IMR-90 (cell line): ENCODE data around the gene PTPRN2. TPM values are rescaled to one million over a fixed set of nuclear protein-coding genes. Genes with fewer than 3 reads are reported as not detected.

Experiments used
- ATAC-seq: fragments of 200-7000 bp; cut with Tn5 transposase; 2 replicates; pipeline ENCODE4 v1.9.1; 2020; ENCODE audit warnings: low read depth, mild to moderate bottlenecking, moderate library complexity
- BruUV-seq: library from RNA; stranded (reverse); fragments of 400-500 nt; replicated peaks from 2 replicates; lab custom pipeline; 2021; lab: Mats Ljungman, UMichigan
- CTCF ChIA-PET: fragments of 300-600 bp; formaldehyde crosslinking; extraction: SDS; loops from one replicate; lab custom pipeline; 2021; ENCODE audit warnings: antibody characterized with exemption; lab: Yijun Ruan, JAX
- POLR2A ChIA-PET: fragments of 300-600 bp; sonication (Branson Sonifier 250); formaldehyde crosslinking; loops from one replicate; lab custom pipeline; 2022; ENCODE audit warnings: antibody characterized with exemption; ENCODE audit not compliant: unreplicated experiment; lab: Charles Lee
- DNase-seq: peaks from one replicate; pipeline ENCODE4 v3.0.0; 2013
- H2AFZ ChIP-seq: replicated peaks from 2 replicates; pipeline ENCODE3; 2013; ENCODE audit warnings: low read length, mild to moderate bottlenecking; ENCODE audit not compliant: poor library complexity
- H2AK5ac ChIP-seq: 2 replicates; pipeline ENCODE4 v1.6.1; 2013; ENCODE audit warnings: low read depth, low read length, inconsistent platforms
- H2AK9ac ChIP-seq: replicated peaks from 2 replicates; pipeline ENCODE3; 2013; ENCODE audit warnings: mild to moderate bottlenecking, low read depth, low read length, moderate library complexity; ENCODE audit not compliant: poor library complexity
- H2BK120ac ChIP-seq: 2 replicates; pipeline ENCODE4 v1.6.1; 2013; ENCODE audit warnings: low read depth, low read length, inconsistent platforms
- H2BK15ac ChIP-seq: 3 replicates; pipeline ENCODE4 v1.6.1; 2013; ENCODE audit warnings: low read depth, low read length, inconsistent platforms
- H2BK20ac ChIP-seq: 2 replicates; pipeline ENCODE4 v1.6.1; 2013; ENCODE audit warnings: low read depth, mild to moderate bottlenecking, inconsistent platforms, low read length, moderate library complexity
- H2BK5ac ChIP-seq: 2 replicates; pipeline ENCODE4 v1.6.1; 2013; ENCODE audit warnings: mild to moderate bottlenecking, low read depth, low read length, inconsistent platforms; ENCODE audit not compliant: poor library complexity, severe bottlenecking
- H3K14ac ChIP-seq: replicated peaks from 2 replicates; pipeline ENCODE4 v1.6.1; 2013; ENCODE audit warnings: low read depth, low read length, inconsistent platforms
- H3K18ac ChIP-seq: 2 replicates; pipeline ENCODE4 v1.6.1; 2013; ENCODE audit warnings: low read depth, low read length, control low read depth
- H3K23ac ChIP-seq: 2 replicates; pipeline ENCODE4 v1.6.1; 2013; ENCODE audit warnings: low read depth, low read length, inconsistent platforms
- H3K27ac ChIP-seq: 2 replicates; pipeline ENCODE4 v1.5.1; 2013; ENCODE audit warnings: mild to moderate bottlenecking, control low read depth, low read length; ENCODE audit not compliant: insufficient read depth
- H3K27me3 ChIP-seq: 2 replicates; pipeline ENCODE4 v1.6.1; 2013; ENCODE audit warnings: low read length; ENCODE audit not compliant: control insufficient read depth, insufficient read depth
- H3K36me3 ChIP-seq: 2 replicates; pipeline ENCODE4 v1.6.1; 2013; ENCODE audit warnings: low read length, mixed read lengths; ENCODE audit not compliant: control insufficient read depth, insufficient read depth
- H3K4ac ChIP-seq: 2 replicates; pipeline ENCODE4 v1.6.1; 2013; ENCODE audit warnings: low read depth, low read length, inconsistent platforms
- H3K4me1 ChIP-seq: 2 replicates; pipeline ENCODE4 v1.6.1; 2013; ENCODE audit warnings: low read length, mixed read lengths; ENCODE audit not compliant: control insufficient read depth, insufficient read depth
- H3K4me2 ChIP-seq: 2 replicates; pipeline ENCODE4 v1.6.1; 2013; ENCODE audit warnings: low read depth, mild to moderate bottlenecking, control low read depth, low read length, moderate library complexity
- H3K4me3 ChIP-seq: 2 replicates; pipeline ENCODE4 v1.5.1; 2013; ENCODE audit warnings: low read depth, mild to moderate bottlenecking, control low read depth, low read length, moderate library complexity; ENCODE audit not compliant: insufficient read depth
- H3K56ac ChIP-seq: 2 replicates; pipeline ENCODE4 v1.6.1; 2013; ENCODE audit warnings: low read length, inconsistent platforms; ENCODE audit not compliant: insufficient read depth; ENCODE audit errors: extremely low read depth
- H3K79me1 ChIP-seq, 2 experiments: 2 replicates each; pipeline ENCODE4 v1.6.1; 2013; ENCODE audit warnings: low read length in 2 of 2, inconsistent platforms in 1 of 2, low read depth in 1 of 2
- H3K9ac ChIP-seq: 2 replicates; pipeline ENCODE4 v1.6.1; 2013; ENCODE audit warnings: low read depth, low read length, control low read depth
- H3K9me1 ChIP-seq: 2 replicates; pipeline ENCODE4 v1.6.1; 2013; ENCODE audit warnings: low read length, inconsistent platforms; ENCODE audit not compliant: insufficient read depth
- H3K9me3 ChIP-seq: 2 replicates; pipeline ENCODE4 v1.6.1; 2013; ENCODE audit warnings: low read length; ENCODE audit not compliant: control insufficient read depth, insufficient read depth
- H4K20me1 ChIP-seq: 2 replicates; pipeline ENCODE4 v1.6.1; 2013; ENCODE audit warnings: low read length, inconsistent platforms; ENCODE audit not compliant: insufficient read depth
- H4K5ac ChIP-seq: 2 replicates; pipeline ENCODE4 v1.6.1; 2013; ENCODE audit warnings: mild to moderate bottlenecking, low read depth, low read length, control low read depth
- H4K8ac ChIP-seq, 2 experiments: 2 replicates each; pipeline ENCODE4 v1.6.1; 2013; ENCODE audit warnings: low read depth in 2 of 2, low read length in 2 of 2, control low read depth in 1 of 2, inconsistent platforms in 1 of 2
- H4K91ac ChIP-seq: 2 replicates; pipeline ENCODE4 v1.6.1; 2013; ENCODE audit warnings: low read depth, low read length, inconsistent platforms; ENCODE audit not compliant: insufficient read depth
- BHLHE40 ChIP-seq: fragments of 150-350 bp; IDR thresholded peaks from 2 replicates; pipeline ENCODE4 v1.6.1; 2016; ENCODE audit warnings: mild to moderate bottlenecking, low read depth, low read length
- CEBPB ChIP-seq: IDR thresholded peaks from 2 replicates; pipeline ENCODE4 v1.6.1; 2012; ENCODE audit warnings: low read depth, low read length, improper control_type of control experiment
- CHD1 ChIP-seq: IDR thresholded peaks from 2 replicates; pipeline ENCODE4 v1.6.1; 2012; ENCODE audit warnings: low read depth, low read length, improper control_type of control experiment
- FOS ChIP-seq: fragments of 150-350 bp; IDR thresholded peaks from 2 replicates; pipeline ENCODE4 v1.6.1; 2016; ENCODE audit warnings: low read depth, low read length
- MAFK ChIP-seq: IDR thresholded peaks from 2 replicates; pipeline ENCODE4 v1.6.1; 2012; ENCODE audit warnings: low read depth, low read length, improper control_type of control experiment
- MXI1 ChIP-seq: IDR thresholded peaks from 2 replicates; pipeline ENCODE4 v1.6.1; 2012; ENCODE audit warnings: low read depth, mild to moderate bottlenecking, low read length, moderate library complexity, borderline replicate concordance
- NFE2L2 ChIP-seq: fragments of 150-350 bp; IDR thresholded peaks from 2 replicates; pipeline ENCODE4 v1.6.1; 2016; ENCODE audit warnings: low read depth, mild to moderate bottlenecking, low read length
- RAD21 ChIP-seq: IDR thresholded peaks from 2 replicates; pipeline ENCODE4 v1.6.1; 2012; ENCODE audit warnings: low read length, improper control_type of control experiment
- RCOR1 ChIP-seq: IDR thresholded peaks from 2 replicates; pipeline ENCODE4 v1.6.1; 2012; ENCODE audit warnings: mild to moderate bottlenecking, low read length, improper control_type of control experiment; ENCODE audit not compliant: insufficient replicate concordance
- RFX5 ChIP-seq: IDR thresholded peaks from 2 replicates; pipeline ENCODE4 v1.8.0; 2012; ENCODE audit warnings: low read depth, mild to moderate bottlenecking, low read length, moderate library complexity
- SMC3 ChIP-seq: fragments of 150-350 bp; IDR thresholded peaks from 2 replicates; pipeline ENCODE4 v1.6.1; 2016; ENCODE audit warnings: low read depth, mild to moderate bottlenecking, antibody characterized with exemption, low read length, moderate library complexity
- WGBS, 2 experiments: methylation state at CpG; one replicate each; pipeline versions ENCODE4 v1.1.5 to v1.1.7; 2013; ENCODE audit warnings: missing lambda C conversion rate in 2 of 2; ENCODE audit not compliant: insufficient read length in 1 of 2; ENCODE audit errors: extremely low coverage in 2 of 2; 5-methylcytosine and 5-hydroxymethylcytosine counted together
- dilution Hi-C: fragments of 300-500 bp; cut with HindIII; formaldehyde crosslinking; loops from one replicate; pipeline ENCODE4 v1.14.3; 2018; ENCODE audit warnings: low sequenced_read_pairs; ENCODE audit not compliant: unreplicated experiment
- in situ Hi-C: fragments of 300-500 bp; cut with MboI; formaldehyde crosslinking; loops from 3 replicates; pipeline ENCODE4 v1.14.3; 2019; ENCODE audit warnings: low sequenced_read_pairs, inconsistent platforms, mixed read lengths
- intact Hi-C: fragments of 100-400 bp; cut with micrococcal nuclease; formaldehyde crosslinking; loops from 2 replicates; pipeline ENCODE4 v1.10.0; 2022
- polyA plus RNA-seq, 3 experiments: library from polyadenylated mRNA; depleted of rRNA; stranded (reverse); fragments of >200 nt; gene quantifications; 2 replicates each; pipeline ENCODE4 v1.2.3, GENCODE V29; 2012; ENCODE audit warnings: low replicate concordance in 1 of 3
- total RNA-seq: library from RNA; depleted of rRNA; stranded (reverse); fragments of >200 nt; gene quantifications from 2 replicates; pipeline ENCODE4 v1.2.3, GENCODE V29; 2012
- TF ChIP-seq, protein P1 (sequence below): fragments of 150-350 bp; IDR thresholded peaks from 2 replicates; pipeline ENCODE4 v1.6.1; 2016; ENCODE audit warnings: low read depth, mild to moderate bottlenecking, low read length, moderate library complexity, borderline replicate concordance
- TF ChIP-seq, protein P2 (sequence below): conservative IDR thresholded peaks from 2 replicates; pipeline ENCODE4 v1.5.1; 2012; ENCODE audit warnings: mild to moderate bottlenecking, low read depth, low read length, improper control_type of control experiment

Gene PTPRN2
- total and polyA plus RNA-seq, 2 of the 4 experiments (the other 2 are of a cell fraction): 0.03 TPM; not detected in 1

DNA sequence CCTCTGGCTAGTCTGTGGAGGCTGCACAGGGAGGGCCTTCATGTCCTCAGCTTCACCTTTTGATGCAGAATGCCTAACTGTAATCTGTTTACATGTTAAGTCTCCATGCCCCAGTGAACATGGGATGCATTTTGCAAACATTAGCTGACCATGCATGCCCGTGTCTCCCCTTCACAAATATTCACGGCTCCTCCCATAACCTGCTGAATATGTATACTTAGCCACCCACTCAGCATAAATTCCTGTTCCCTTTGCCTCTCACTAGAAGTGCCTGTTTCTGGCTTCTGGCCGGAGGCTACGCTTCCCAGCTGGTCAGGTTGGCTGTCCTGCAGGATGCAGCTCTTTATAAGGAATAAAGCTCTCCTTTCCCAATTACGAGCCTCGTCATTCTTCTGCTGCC, 698.1 kb downstream of the PTPRN2 start:
- TF ChIP-seq SMC3 (no peak), MAFK (no peak), RAD21 (no peak), NFE2L2 (no peak), CEBPB (no peak), BHLHE40 (no peak), RCOR1 (no peak), RFX5 (no peak), MXI1 (no peak), CHD1 (no peak), FOS (no peak)
- TF ChIP-seq, protein P1, sequence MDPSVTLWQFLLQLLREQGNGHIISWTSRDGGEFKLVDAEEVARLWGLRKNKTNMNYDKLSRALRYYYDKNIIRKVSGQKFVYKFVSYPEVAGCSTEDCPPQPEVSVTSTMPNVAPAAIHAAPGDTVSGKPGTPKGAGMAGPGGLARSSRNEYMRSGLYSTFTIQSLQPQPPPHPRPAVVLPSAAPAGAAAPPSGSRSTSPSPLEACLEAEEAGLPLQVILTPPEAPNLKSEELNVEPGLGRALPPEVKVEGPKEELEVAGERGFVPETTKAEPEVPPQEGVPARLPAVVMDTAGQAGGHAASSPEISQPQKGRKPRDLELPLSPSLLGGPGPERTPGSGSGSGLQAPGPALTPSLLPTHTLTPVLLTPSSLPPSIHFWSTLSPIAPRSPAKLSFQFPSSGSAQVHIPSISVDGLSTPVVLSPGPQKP: no peak
- TF ChIP-seq, protein P2, sequence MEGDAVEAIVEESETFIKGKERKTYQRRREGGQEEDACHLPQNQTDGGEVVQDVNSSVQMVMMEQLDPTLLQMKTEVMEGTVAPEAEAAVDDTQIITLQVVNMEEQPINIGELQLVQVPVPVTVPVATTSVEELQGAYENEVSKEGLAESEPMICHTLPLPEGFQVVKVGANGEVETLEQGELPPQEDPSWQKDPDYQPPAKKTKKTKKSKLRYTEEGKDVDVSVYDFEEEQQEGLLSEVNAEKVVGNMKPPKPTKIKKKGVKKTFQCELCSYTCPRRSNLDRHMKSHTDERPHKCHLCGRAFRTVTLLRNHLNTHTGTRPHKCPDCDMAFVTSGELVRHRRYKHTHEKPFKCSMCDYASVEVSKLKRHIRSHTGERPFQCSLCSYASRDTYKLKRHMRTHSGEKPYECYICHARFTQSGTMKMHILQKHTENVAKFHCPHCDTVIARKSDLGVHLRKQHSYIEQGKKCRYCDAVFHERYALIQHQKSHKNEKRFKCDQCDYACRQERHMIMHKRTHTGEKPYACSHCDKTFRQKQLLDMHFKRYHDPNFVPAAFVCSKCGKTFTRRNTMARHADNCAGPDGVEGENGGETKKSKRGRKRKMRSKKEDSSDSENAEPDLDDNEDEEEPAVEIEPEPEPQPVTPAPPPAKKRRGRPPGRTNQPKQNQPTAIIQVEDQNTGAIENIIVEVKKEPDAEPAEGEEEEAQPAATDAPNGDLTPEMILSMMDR: no peak
- no peak overlapping the region for H2BK20ac ChIP-seq
- ChIA-PET CTCF (no interaction called here), POLR2A (no interaction called here)
- H3K56ac ChIP-seq: no peak overlapping the region
- H3K4me1 ChIP-seq: no peaks in the 10 kb centered on the region
- no peak overlapping the region for H2AK9ac ChIP-seq
- no peak overlapping the region for H4K91ac ChIP-seq
- H3K18ac ChIP-seq: no peak overlapping the region
- dilution Hi-C loops (no loop called here), intact Hi-C loops (no loop called here), in situ Hi-C loops (no loop called here)
- no peak overlapping the region for H3K27ac ChIP-seq
- no peak for DNase-seq
- H3K9me3 ChIP-seq: peaks cover 46% of the 10 kb centered on the region
- H2AK5ac ChIP-seq: no peak overlapping the region
- H3K27me3 ChIP-seq: no peaks in the 10 kb centered on the region
- no peak overlapping the region for H4K8ac ChIP-seq
- H3K23ac ChIP-seq: no peak overlapping the region
- H3K4me3 ChIP-seq: no peak overlapping the region
- no peak overlapping the region for H2BK5ac ChIP-seq
- H3K4me2 ChIP-seq: no peak overlapping the region
- no TSS peak for BruUV-seq
- no peaks in the 10 kb centered on the region for H4K20me1 ChIP-seq
- no peak for ATAC-seq
- no peak overlapping the region for H2BK120ac ChIP-seq
- no peak overlapping the region for H2BK15ac ChIP-seq
- H3K14ac ChIP-seq: no peak overlapping the region
- H4K5ac ChIP-seq: no peak overlapping the region
- H3K9me1 ChIP-seq: no peaks in the 10 kb centered on the region
- H3K9ac ChIP-seq: no peak overlapping the region
- H3K79me1 ChIP-seq: no peaks in the 10 kb centered on the region
- no peak overlapping the region for H2AFZ ChIP-seq
- whole genome bisulfite sequencing, 2 experiments: 64% methylated on average over 2 of the region's 6 CpGs; no CpG with 5 or more reads in 1 of the 2 experiments
- H3K4ac ChIP-seq: no peak overlapping the region
- H3K36me3 ChIP-seq: no peaks in the 10 kb centered on the region
